Measurements from ENCODE around the gene PTPRE.

The PTPRE gene

DNA sequence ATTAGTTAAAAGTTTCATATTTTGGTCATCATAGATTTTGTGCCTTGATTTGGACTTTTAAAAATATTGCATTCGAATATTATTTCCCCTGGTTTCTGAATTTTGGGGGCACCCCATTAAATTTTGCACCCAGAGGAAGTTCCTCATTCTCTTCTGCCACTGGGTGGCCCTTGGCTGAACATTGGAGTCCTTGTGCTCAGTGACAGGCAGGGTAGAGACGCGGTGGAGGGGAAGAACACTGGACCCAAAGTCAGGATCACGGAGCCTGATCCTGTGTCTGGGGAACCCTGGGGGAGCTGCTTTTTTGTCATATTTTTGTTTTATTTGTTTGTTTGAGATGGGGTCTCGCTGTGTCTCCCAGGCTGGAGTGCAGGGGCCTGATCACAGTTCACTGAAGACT is 144.6 kb downstream of the PTPRE start:
- TF ChIP-seq FOXP2 (optimal IDR thresholded peaks at IDR 0.05; ENCODE audit: borderline replicate concordance, extremely low read depth, extremely low read length, insufficient read depth), result no peak
- TF ChIP-seq, protein P1, sequence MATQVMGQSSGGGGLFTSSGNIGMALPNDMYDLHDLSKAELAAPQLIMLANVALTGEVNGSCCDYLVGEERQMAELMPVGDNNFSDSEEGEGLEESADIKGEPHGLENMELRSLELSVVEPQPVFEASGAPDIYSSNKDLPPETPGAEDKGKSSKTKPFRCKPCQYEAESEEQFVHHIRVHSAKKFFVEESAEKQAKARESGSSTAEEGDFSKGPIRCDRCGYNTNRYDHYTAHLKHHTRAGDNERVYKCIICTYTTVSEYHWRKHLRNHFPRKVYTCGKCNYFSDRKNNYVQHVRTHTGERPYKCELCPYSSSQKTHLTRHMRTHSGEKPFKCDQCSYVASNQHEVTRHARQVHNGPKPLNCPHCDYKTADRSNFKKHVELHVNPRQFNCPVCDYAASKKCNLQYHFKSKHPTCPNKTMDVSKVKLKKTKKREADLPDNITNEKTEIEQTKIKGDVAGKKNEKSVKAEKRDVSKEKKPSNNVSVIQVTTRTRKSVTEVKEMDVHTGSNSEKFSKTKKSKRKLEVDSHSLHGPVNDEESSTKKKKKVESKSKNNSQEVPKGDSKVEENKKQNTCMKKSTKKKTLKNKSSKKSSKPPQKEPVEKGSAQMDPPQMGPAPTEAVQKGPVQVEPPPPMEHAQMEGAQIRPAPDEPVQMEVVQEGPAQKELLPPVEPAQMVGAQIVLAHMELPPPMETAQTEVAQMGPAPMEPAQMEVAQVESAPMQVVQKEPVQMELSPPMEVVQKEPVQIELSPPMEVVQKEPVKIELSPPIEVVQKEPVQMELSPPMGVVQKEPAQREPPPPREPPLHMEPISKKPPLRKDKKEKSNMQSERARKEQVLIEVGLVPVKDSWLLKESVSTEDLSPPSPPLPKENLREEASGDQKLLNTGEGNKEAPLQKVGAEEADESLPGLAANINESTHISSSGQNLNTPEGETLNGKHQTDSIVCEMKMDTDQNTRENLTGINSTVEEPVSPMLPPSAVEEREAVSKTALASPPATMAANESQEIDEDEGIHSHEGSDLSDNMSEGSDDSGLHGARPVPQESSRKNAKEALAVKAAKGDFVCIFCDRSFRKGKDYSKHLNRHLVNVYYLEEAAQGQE (IDR thresholded peaks at IDR 0.05; ENCODE audit: insufficient read depth in 1 of 2, low read depth in 2 of 2, low read length in 2 of 2), result no peak
- TF ChIP-seq SIN3A (IDR thresholded peaks at IDR 0.05; ENCODE audit: borderline replicate concordance, insufficient read depth, low read length), result no peak
- TF ChIP-seq POLR2AphosphoS5 (IDR thresholded peaks at IDR 0.05; ENCODE audit: low read depth, low read length), result no peak
- no peak for TF ChIP-seq TAF1 (IDR thresholded peaks at IDR 0.05; ENCODE audit: borderline replicate concordance, insufficient read depth, low read length)

DNA sequence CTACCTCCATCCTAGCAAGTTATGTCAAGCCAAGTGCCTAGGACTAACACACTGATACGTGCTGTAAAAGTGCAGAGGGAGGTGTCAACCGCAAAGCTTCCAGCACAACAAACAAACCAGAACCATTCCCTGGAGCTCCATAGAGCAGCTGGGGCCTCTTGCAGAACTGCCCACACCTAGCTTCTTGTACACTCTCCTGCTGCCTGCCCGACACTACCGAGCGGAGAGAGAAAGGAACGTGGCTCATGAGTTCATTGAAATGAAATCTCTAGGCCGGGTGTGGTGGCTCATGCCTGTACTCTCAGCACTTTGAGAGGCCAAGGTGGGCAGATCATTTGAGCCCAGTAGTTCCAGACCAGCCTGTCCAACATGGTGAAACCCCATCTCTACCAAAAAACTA is 145.8 kb downstream of the PTPRE start:
- TF ChIP-seq, protein P1 (IDR thresholded peaks at IDR 0.05; ENCODE audit: insufficient read depth in 1 of 2, low read depth in 2 of 2, low read length in 2 of 2), result no peak
- TF ChIP-seq SIN3A (IDR thresholded peaks at IDR 0.05; ENCODE audit: borderline replicate concordance, insufficient read depth, low read length), result no peak
- TF ChIP-seq FOXP2 (optimal IDR thresholded peaks at IDR 0.05; ENCODE audit: borderline replicate concordance, extremely low read depth, extremely low read length, insufficient read depth), result no peak
- TF ChIP-seq TAF1 (IDR thresholded peaks at IDR 0.05; ENCODE audit: borderline replicate concordance, insufficient read depth, low read length), result no peak
- TF ChIP-seq POLR2AphosphoS5 (IDR thresholded peaks at IDR 0.05; ENCODE audit: low read depth, low read length), result no peak

DNA sequence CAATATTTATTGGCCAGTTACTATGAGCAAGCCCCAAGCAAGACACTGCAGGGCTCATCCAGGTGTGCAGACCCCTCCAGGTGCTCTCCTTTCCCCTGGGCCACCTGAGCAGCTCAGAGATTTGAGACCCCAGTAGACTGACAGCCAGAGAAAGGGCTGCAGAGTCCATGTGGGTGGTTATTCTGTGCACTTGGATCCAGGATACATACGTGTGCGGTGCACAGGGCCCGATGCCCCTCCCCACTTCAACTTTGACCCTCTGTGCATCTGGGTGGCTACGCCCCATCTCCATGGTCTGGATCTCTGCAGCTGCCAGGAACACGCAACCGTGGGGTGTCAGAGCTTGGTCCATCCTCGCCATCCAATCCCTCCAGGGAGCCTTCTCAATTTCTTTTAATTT is 146.5 kb downstream of the PTPRE start:
- TF ChIP-seq FOXP2 (optimal IDR thresholded peaks at IDR 0.05; ENCODE audit: borderline replicate concordance, extremely low read depth, extremely low read length, insufficient read depth) (no peak), TAF1 (IDR thresholded peaks at IDR 0.05; ENCODE audit: borderline replicate concordance, insufficient read depth, low read length) (no peak), SIN3A (IDR thresholded peaks at IDR 0.05; ENCODE audit: borderline replicate concordance, insufficient read depth, low read length) (no peak), POLR2AphosphoS5 (IDR thresholded peaks at IDR 0.05; ENCODE audit: low read depth, low read length) (no peak)
- TF ChIP-seq, protein P1 (IDR thresholded peaks at IDR 0.05; ENCODE audit: insufficient read depth in 1 of 2, low read depth in 2 of 2, low read length in 2 of 2), result no peak

DNA sequence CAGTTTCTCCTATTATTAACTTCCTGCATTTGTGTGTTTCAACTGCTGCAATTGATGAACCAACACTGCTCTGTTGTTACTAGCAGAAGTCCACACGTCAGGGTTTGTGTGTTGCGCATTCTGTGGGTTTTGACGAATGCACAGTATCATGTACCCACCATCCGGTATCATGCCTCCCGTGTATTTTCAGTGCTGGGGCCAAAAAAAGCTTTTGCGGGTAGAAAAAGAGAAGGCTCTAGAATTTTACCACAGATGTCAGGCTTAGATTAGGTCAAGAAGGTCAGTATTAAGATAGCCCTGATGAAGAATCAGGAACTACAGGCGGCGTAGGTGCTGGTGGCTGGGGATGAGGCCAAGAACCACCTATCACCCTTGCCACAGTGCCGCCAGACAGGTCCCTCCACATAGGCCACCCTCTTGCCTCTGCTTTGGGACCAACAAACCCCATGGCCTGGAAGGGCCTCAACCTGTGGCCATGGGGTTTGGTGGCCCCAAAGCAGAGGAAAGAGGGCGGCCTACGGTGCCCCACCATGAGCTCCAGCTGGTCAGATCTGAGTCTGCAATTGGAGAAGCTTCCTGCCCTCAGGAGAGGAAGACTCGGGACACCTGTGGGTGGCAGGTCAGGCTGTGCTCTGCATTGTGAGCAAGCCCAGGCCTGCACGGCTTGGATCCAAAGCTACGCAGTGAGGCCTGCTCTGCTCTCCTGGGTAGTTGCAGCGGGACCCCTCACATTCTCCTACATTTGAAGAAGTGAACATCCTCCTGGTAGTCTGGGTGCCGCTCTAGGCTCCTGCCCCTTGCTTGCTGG is 147.5 kb downstream of the PTPRE start:
- TF ChIP-seq FOXP2 (optimal IDR thresholded peaks at IDR 0.05; ENCODE audit: borderline replicate concordance, extremely low read depth, extremely low read length, insufficient read depth), result no peak
- TF ChIP-seq POLR2AphosphoS5 (IDR thresholded peaks at IDR 0.05; ENCODE audit: low read depth, low read length), result no peak
- TF ChIP-seq, protein P1 (IDR thresholded peaks at IDR 0.05; ENCODE audit: insufficient read depth in 1 of 2, low read depth in 2 of 2, low read length in 2 of 2), result no peak
- no peak for TF ChIP-seq TAF1 (IDR thresholded peaks at IDR 0.05; ENCODE audit: borderline replicate concordance, insufficient read depth, low read length)
- TF ChIP-seq SIN3A (IDR thresholded peaks at IDR 0.05; ENCODE audit: borderline replicate concordance, insufficient read depth, low read length), result no peak

Measured in PFSK-1 (cell line).